Effector CD4-positive, alpha-beta T cell (primary cell): ENCODE results near the gene BEND5.

ENCODE experiments used
- DNase-seq: peaks from one replicate; pipeline ENCODE4 v3.0.0-alpha.2; 2020

The BEND5 gene

GRCh38 chr1:48718705-48719104 is 58.0 kb downstream of the BEND5 start:
- DNase-seq = no peak

- no peak for DNase-seq
These were observed 58.5 kb downstream of the BEND5 start for GRCh38 chr1:48718116-48718630.

DNA sequence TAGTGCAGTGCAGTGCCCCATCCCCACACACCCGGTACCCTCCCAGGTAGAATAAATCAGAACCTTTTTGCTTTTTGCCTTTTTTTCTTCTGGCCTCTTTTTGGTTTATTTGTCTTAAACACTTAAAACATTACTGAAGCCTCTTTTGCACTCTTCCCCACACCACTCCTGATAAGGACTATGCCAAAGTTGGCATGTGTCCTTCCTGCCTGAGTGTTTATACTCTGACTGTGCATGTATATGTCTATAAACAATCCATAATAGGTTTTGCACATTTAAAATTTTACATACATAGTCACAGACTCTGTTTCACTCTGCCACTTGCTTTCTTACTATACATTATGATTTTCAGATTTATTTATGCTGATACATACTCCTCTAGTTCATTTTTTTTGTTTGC is 59.6 kb downstream of the BEND5 start:
- no peak for DNase-seq

- no peak for DNase-seq
These were observed 60.8 kb downstream of the BEND5 start for GRCh38 chr1:48715921-48716320.

- no peak for DNase-seq
These were observed 65.8 kb downstream of the BEND5 start for GRCh38 chr1:48710915-48711314.

DNA sequence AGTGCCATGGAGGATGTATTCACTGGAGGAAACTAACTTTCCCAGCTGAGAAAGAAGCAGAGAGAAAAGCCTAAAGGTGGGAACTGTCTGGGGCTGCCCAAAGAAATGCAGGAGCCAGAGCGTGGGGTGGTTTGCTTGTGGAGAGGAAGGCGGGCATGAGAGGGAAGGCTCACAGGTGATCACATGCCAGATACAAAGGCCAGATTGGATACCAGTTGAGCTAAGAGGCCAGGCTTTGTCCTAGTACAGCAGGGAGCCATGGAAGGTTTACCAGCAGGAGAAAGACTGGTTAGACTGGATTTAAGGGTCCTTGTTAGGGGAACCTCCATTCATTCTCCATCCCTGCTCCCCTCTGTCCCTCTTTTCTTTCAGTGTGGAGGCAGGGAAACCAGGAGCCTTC is 66.4 kb downstream of the BEND5 start:
- DNase-seq = no peak

DNA sequence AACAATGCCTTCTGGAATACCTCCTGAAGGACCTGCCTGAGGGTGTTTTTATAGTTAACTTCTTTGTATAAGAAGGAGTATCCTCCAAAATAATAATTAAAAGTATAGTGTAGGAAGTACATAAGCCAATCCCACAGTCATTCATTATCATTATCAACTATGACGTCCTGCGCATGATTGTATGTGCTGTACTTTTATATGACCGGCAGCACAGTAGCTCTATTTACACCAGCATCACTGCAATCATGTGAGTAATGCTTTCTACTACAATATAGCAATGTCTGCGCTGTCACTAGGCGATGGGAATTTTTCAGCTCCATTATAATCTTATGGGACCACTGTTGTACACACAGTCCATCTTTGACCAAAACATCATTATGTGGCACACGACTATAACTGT is 72.0 kb downstream of the BEND5 start:
- no peak for DNase-seq

GRCh38 chr1:48701445-48701844 is 75.2 kb downstream of the BEND5 start:
- DNase-seq = no peak

DNA sequence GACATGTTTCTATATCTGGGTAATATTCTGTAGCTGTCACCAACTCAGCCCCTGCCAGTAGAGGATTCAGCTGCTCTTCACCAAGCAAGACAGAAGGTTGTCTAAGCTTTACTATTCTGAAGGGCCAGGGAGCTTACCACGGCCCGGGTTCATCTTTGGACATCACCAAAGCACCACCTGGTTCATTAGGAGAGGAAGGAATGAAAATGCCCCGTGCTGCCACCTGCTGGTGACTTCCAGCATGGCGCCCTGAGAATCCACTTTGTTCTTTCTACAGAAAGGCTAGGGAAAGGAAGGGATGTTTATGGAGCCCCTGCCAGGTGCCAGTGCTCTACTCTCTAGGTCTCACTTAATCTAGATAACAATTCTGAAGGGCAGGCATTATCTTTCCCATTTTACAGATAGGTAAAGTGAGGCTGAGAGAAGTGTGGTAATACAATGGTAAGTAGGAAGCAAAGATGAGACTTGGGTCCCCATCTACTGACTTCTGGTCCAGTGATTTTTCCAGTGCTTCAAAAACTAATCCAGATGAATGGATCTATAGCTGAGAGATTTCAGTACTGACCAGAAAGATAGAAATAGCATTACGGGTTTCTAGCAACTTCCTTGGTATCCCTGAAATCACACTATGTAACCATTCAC is 79.5 kb downstream of the BEND5 start:
- DNase-seq = peak; percentile 14

- DNase-seq = no peak
These were observed 81.5 kb downstream of the BEND5 start for GRCh38 chr1:48695161-48695560.

- DNase-seq = no peak
These were observed 82.9 kb downstream of the BEND5 start for GRCh38 chr1:48693674-48694320.

GRCh38 chr1:48693180-48693579 is 83.5 kb downstream of the BEND5 start:
- no peak for DNase-seq

- DNase-seq = no peak
These were observed 84.5 kb downstream of the BEND5 start for GRCh38 chr1:48692235-48692634.

DNA sequence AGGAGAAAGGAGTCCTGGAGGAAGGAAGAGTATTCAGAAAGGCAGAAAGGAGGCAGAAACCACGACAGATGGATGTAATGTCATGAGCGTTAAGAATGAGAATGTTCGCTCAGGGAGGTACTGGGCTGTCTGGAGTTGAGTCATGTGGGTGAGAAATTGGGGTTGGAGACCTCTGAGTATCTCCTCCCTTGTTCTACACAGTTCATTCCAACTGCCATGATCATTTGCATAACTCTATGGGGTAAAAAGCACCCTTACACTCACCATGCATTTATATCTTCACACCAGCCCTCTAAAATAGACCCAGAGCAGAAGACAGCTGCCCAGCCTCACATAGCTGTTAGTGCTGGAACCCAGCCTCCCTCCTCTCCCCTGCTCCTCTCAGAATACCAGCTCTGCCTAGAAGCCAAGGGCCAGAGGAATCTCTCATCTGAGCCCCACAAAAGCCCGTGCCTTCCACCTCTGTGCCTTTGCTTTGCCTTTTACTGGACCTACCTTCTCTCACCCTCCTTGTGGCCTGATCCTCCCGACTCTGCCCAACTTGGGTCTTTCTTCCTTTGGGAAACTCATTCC is 85.2 kb downstream of the BEND5 start:
- no peak for DNase-seq

GRCh38 chr1:48688102-48688760 is 88.5 kb downstream of the BEND5 start:
- DNase-seq = no peak

GRCh38 chr1:48687282-48688045 is 89.2 kb downstream of the BEND5 start:
- DNase-seq = no peak

DNA sequence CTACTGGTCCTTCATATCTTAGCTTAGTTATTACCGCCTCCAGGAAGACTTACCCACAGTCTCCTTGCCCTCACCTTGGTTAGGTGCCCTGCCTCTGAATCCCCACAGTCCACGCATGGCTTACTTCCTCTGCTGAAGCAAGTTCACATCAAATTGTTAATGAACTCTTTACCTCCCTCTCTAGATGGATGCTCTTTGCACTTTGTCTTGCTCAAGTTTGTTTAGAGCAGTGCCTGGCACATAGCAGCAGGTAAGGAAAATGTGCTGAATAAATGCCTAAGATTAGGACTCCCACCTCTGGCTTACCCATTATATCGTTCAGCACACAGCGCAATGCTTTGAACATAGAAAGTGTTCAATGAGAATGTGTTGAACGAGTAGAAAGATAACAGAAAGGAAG is 90.5 kb downstream of the BEND5 start:
- DNase-seq = no peak

DNA sequence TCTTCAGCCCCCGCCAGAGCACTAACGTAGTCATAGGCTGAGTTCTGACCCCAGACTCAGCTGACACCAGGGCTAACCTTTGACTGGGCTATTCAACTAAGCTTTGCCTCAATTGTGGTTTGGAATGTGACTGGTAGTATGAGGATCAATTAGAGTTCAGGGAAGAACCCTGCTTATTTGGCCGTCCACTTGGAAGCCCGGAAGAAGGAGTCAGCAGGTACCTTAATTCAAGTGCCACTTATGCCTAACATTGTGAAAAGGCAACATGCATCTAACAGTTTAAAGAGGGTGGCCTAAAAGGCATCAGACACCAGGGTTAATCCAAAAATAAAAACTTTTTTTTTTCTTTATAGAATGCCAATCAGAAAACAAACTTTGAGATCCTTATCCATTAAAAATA is 92.3 kb downstream of the BEND5 start:
- no peak for DNase-seq

- no peak for DNase-seq
These were observed 92.9 kb downstream of the BEND5 start for GRCh38 chr1:48683839-48684238.

DNA sequence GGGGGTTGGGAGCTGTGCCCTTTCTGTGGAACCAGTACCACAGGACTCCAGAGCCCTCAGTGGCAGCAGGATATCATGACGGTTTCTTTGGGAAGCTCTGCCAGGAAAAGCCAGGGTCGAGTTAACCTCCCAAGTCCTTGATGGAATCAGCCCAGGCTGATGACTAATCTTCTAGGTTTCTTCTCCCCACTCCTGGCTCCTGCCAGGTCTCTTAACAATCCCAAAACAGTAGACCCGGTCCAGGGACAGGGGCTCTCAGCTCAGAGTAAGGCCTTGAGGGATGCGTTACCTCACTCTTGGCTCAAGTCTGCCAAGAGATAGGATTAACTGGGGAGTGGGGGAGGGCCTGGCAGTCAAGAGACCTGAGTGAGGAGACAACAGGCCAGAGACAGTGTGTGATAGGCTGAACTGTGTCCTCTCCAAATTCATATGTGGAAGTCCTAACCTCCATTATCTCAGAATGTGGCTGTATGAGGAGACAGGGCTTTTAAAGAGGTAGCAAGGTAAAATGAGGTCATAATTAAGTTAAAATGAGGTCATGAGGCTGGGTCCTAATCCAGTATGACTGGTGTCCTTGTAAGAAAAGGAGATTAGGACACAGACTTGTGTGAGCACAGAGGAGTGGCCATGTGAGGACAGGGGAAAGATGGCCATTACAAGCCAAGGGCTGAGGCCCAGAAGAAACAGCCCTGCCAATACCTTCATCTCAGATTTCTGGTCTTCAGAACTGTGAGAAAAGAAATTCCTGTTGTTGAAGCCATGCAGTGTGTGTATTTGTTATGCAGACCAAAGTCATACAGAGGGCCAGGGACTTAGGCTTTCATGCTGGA is 95.0 kb downstream of the BEND5 start:
- DNase-seq = no peak

DNA sequence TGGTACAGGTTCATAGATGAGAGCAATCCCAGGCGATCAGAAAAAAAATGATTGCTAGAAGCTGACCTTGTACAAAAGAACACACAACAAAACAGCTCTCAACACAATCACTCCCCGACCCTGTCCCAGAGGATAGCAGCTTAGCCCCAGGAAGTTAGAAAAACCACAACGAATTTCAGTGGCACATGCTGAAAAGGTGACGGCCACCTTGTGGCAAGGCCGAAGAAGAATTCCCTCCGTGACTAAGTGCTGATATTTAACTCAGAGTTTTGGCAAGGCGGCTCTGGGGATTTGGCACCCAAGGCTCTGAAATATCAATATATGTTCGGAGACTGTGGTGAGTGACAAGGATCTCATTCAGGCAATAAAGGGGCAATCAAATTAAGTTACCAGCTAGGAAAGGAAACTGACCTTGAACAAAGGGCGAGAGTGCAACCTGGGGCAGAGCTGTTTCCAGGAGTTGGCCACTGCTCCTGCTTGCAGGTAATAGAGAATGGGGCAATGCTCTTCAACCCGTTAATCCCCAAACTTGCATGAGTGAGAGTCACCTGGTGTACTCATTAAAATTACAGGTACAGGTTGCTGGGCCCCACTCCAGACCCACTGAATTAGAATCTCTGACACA is 96.2 kb downstream of the BEND5 start:
- no peak for DNase-seq

- no peak for DNase-seq
These were observed 96.8 kb downstream of the BEND5 start for GRCh38 chr1:48679859-48680258.
